Stimulated activated CD8-positive, alpha-beta memory T cell treated with anti-CD3 and anti-CD28 coated beads, Interleukin-7, amount 100 ng/mL, for 1 hour (primary cell): ENCODE data around the gene ARID3A.
A peak's percentile ranks its signal among the peaks of the same experiment; 100 is the strongest.

Source experiments
- DNase-seq, 2 donors: peaks; one replicate each; pipeline ENCODE4 v3.0.0-alpha.2; 2020; ENCODE audit warnings: low read depth in 2 of 2

The ARID3A gene

GRCh38 chr19:911197-912033 lies 14.4 kb upstream of the ARID3A start:
- DNase-seq: no peak

GRCh38 chr19:912181-913079 lies 13.4 kb upstream of the ARID3A start:
- DNase-seq: no peak

GRCh38 chr19:913080-913748 lies 12.6 kb upstream of the ARID3A start, which contains the start of gene R3HDM4:
R3HDM4 (minus strand) TSS chr19:913219; CDS start chr19:913157, 62 bp downstream.
- DNase-seq: peak; percentile 71 to 73

- DNase-seq: no peak
These were observed 9.1 kb upstream of the ARID3A start for GRCh38 chr19:916645-917322.

- DNase-seq: no peak
These were observed 8.3 kb upstream of the ARID3A start, which contains the start of gene KISS1R for GRCh38 chr19:917323-918151. KISS1R (plus strand) TSS chr19:917333; CDS start chr19:917503, 170 bp downstream.

GRCh38 chr19:918152-918437 lies 7.7 kb upstream of the ARID3A start:
- DNase-seq: no peak

GRCh38 chr19:918481-919198 lies 7.2 kb upstream of the ARID3A start:
- no peak for DNase-seq

GRCh38 chr19:919199-920050 lies 6.4 kb upstream of the ARID3A start:
- no peak for DNase-seq

- peak in 1 of 2 donors; percentile 34 for DNase-seq
These were observed 5.6 kb upstream of the ARID3A start for GRCh38 chr19:920051-920864.

GRCh38 chr19:924553-925086 lies 1.2 kb upstream of the ARID3A start:
- DNase-seq: no peak

GRCh38 chr19:925087-925525 lies 729 bp upstream of the ARID3A start:
- peak in 1 of 2 donors; percentile 36 for DNase-seq

GRCh38 chr19:926323-926588 lies 421 bp downstream of the ARID3A start:
- no peak for DNase-seq

GRCh38 chr19:926589-927350 lies 935 bp downstream of the ARID3A start:
- DNase-seq: no peak

GRCh38 chr19:927351-927779 lies 1.5 kb downstream of the ARID3A start:
- no peak for DNase-seq

GRCh38 chr19:927780-928401 lies 2.1 kb downstream of the ARID3A start:
- DNase-seq: no peak

GRCh38 chr19:928471-929202 lies 2.8 kb downstream of the ARID3A start:
- no peak for DNase-seq
